GM19452 (cell line): Measurements from ENCODE around the gene SPATS1.
"Not testable (repeated sequence)": the region's sequence is repeated elsewhere in the genome, so short reads cannot be mapped to it uniquely, and the experiment has no call there.

Source experiments
- ATAC-seq: cut with Tn5 transposase; IDR thresholded peaks from one replicate; pipeline ENCODE4 v1.9.1; 2021; ENCODE audit not compliant: unreplicated experiment

Gene SPATS1

GRCh38 chr6:44310241-44310640, 32.2 kb upstream of the SPATS1 start:
- ATAC-seq, result no peak

GRCh38 chr6:44311304-44311703, 31.1 kb upstream of the SPATS1 start:
- no peak for ATAC-seq

GRCh38 chr6:44311767-44312166, 30.7 kb upstream of the SPATS1 start:
- no peak for ATAC-seq

GRCh38 chr6:44312901-44313788, 29.3 kb upstream of the SPATS1 start, which contains the start of gene AARS2:
Gene AARS2 (minus strand): TSS chr6:44313347. CDS start chr6:44313323, 24 bp downstream.
- peak; percentile 83 for ATAC-seq

GRCh38 chr6:44314657-44315056, 27.8 kb upstream of the SPATS1 start:
- ATAC-seq, result not testable (repeated sequence)

GRCh38 chr6:44315516-44315915, 26.9 kb upstream of the SPATS1 start:
- ATAC-seq, result no peak

GRCh38 chr6:44315951-44316350, 26.5 kb upstream of the SPATS1 start:
- no peak for ATAC-seq

GRCh38 chr6:44316481-44316880, 26.0 kb upstream of the SPATS1 start:
- no peak for ATAC-seq

- ATAC-seq, result not testable (repeated sequence)
These were observed 25.3 kb upstream of the SPATS1 start for GRCh38 chr6:44317136-44317631.

GRCh38 chr6:44321210-44321609, 21.2 kb upstream of the SPATS1 start:
- ATAC-seq, result no peak

- ATAC-seq, result no peak
These were observed 15.4 kb upstream of the SPATS1 start for GRCh38 chr6:44327096-44327495.

GRCh38 chr6:44327760-44328159, 14.7 kb upstream of the SPATS1 start:
- ATAC-seq, result no peak

- not testable (repeated sequence) for ATAC-seq
These were observed 14.2 kb upstream of the SPATS1 start for GRCh38 chr6:44328203-44328602.

GRCh38 chr6:44329858-44330257, 12.6 kb upstream of the SPATS1 start:
- no peak for ATAC-seq

- no peak for ATAC-seq
These were observed 9.9 kb upstream of the SPATS1 start for GRCh38 chr6:44332585-44332984.

- ATAC-seq, result no peak
These were observed 9.1 kb upstream of the SPATS1 start for GRCh38 chr6:44333273-44333919.

GRCh38 chr6:44333942-44334341, 8.5 kb upstream of the SPATS1 start:
- ATAC-seq, result no peak

GRCh38 chr6:44335631-44336030, 6.8 kb upstream of the SPATS1 start:
- ATAC-seq, result no peak

- no peak for ATAC-seq
These were observed 4.0 kb upstream of the SPATS1 start for GRCh38 chr6:44338228-44339122.

GRCh38 chr6:44339301-44339700, 3.1 kb upstream of the SPATS1 start:
- ATAC-seq, result no peak
